GM19025 (cell line): Measurements from ENCODE around the gene FAM120A.
"Not testable (repeated sequence)": the region's sequence is repeated elsewhere in the genome, so short reads cannot be mapped to it uniquely, and the experiment has no call there.

Experiments used
- ATAC-seq: cut with Tn5 transposase; IDR thresholded peaks from one replicate; pipeline ENCODE4 v1.9.1; 2021; ENCODE audit warnings: mild to moderate bottlenecking, low read depth, moderate library complexity; ENCODE audit not compliant: unreplicated experiment

The FAM120A gene, protein sequence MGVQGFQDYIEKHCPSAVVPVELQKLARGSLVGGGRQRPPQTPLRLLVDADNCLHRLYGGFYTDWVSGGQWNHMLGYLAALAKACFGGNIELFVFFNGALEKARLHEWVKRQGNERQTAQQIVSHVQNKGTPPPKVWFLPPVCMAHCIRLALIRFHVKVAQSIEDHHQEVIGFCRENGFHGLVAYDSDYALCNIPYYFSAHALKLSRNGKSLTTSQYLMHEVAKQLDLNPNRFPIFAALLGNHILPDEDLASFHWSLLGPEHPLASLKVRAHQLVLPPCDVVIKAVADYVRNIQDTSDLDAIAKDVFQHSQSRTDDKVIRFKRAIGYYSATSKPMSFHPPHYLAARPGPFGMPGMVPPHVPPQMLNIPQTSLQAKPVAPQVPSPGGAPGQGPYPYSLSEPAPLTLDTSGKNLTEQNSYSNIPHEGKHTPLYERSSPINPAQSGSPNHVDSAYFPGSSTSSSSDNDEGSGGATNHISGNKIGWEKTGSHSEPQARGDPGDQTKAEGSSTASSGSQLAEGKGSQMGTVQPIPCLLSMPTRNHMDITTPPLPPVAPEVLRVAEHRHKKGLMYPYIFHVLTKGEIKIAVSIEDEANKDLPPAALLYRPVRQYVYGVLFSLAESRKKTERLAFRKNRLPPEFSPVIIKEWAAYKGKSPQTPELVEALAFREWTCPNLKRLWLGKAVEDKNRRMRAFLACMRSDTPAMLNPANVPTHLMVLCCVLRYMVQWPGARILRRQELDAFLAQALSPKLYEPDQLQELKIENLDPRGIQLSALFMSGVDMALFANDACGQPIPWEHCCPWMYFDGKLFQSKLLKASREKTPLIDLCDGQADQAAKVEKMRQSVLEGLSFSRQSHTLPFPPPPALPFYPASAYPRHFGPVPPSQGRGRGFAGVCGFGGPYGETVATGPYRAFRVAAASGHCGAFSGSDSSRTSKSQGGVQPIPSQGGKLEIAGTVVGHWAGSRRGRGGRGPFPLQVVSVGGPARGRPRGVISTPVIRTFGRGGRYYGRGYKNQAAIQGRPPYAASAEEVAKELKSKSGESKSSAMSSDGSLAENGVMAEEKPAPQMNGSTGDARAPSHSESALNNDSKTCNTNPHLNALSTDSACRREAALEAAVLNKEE

DNA sequence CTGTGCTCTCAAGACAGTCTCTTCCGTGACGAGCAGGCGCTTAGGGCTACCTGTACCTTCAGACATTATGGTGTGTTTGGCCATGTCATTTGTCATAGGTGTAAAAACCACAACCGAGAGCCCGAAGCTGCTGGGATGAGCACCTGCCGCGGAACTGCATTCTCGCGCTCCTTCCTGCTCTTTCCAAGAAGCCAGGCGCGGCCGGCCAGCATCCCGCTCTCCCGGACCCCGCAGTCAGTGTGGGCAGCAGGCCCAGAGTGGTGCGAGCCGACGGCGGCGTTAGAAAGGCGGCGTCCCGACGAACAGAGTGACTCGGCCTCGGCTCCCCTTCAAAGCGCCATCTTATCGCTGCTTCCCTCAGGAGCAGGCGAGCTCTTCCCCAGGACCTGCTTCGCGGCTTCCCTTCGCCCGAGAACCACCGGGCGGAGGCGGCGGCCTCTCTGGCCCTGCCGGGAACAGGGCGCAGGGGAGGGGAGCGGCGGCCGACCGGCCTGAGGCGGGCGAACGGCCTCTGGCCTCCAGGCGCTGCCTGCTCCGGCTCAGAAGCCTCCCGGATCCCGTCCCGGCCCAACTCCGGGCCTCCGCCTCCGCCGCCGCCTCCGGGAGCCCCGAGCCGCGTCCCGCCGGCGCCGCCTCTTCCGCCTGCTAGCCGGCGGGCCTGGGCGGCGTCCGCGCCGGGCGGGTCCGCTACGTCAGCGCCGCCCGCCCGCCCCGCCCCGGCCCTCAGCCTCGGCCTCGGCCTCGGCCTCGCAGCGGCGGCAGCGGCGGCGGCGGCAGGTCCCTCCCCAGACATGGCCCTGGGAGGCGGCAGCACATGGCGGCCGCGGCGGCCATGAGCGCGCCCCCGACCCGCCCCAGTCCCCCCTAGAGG lies at the start of gene FAM120A:
Gene FAM120A (plus strand): TSS at position 741 of the 871 bp plus-strand sequence. CDS start 231 bp downstream, outside the sequence.
- ATAC-seq = peak; percentile 57

GRCh38 chr9:93406371-93406770 lies 45.1 kb upstream of the FAM120A start:
- ATAC-seq = no peak

- no peak for ATAC-seq
These were observed 38.0 kb upstream of the FAM120A start for GRCh38 chr9:93413530-93413929.

DNA sequence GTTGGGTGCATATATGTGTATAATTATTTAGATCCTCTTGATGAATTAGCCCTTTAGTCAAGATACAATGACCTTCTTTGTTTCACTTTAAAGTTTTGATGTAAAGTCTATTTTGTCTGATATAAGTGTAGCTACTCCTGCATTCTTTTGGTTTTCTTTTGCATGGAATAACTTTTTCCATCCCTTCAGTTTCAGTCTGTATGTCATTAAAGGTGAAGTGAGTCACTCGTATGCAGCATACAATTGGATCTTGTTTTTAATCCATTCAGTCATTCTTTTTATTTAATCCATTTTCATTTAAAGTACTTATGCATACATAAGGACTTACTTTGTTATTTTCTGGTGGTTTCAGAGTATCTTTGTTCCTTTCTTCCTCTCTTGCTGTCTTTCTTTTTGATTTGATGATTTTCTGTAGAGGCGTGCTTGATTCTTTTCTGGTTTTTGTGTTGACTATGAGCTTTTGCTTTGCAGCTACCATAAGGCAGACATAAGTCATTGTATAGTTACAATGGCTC lies 36.3 kb upstream of the FAM120A start:
- no peak for ATAC-seq

DNA sequence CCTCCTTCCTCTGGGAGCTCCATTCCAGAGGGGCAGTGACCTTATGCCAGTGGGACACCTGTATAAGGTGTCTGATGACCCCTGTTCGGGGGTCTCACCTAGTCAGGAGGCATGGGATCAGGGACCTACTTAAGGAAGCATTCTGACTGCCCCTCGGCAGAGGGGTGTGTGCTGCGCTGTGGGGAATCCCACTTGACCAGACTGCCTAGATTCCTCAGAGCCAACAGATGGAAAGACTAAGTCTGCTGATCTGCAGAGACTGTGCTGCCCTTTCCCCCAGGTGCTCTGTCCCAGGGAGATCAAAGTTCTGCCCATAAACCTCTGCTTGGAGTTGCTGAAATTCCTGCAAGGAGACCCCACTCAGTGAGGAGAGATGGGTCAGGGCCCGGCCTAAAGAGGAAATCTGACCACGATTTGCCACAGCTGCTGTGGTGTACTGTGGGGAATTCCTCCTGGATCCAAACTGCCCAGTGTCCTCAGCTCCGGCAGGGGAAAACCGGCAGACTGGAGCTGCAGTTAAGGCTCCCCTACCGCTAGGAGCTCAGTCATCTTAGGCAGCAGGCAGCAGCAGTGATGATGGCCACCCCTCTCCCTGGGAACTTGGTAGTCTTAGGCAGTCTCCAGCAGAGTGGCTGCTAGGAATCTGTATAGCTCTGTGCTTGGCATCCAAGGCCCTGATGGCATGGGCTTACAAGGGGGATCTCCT lies 34.8 kb upstream of the FAM120A start:
- ATAC-seq = no peak

DNA sequence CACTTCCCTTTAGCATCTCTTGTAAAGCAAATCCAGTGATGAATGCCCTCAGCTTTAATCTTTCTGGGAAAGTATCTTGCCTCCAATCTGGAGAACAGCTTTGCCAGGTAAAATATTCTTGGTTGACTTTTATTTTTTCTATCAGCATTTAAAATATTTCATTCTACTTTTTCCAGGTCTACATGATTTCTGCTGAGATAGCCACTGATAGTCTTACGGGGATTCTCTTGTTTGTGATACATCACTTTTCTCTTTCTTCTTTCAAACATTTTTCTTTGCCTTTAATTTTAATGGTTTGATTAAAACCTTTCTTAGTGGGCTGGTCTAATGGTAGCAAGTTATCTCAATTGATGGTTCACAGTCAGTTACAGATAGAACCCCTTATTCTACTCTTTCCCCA lies 33.9 kb upstream of the FAM120A start:
- no peak for ATAC-seq

GRCh38 chr9:93419023-93419422 lies 32.5 kb upstream of the FAM120A start:
- no peak for ATAC-seq

DNA sequence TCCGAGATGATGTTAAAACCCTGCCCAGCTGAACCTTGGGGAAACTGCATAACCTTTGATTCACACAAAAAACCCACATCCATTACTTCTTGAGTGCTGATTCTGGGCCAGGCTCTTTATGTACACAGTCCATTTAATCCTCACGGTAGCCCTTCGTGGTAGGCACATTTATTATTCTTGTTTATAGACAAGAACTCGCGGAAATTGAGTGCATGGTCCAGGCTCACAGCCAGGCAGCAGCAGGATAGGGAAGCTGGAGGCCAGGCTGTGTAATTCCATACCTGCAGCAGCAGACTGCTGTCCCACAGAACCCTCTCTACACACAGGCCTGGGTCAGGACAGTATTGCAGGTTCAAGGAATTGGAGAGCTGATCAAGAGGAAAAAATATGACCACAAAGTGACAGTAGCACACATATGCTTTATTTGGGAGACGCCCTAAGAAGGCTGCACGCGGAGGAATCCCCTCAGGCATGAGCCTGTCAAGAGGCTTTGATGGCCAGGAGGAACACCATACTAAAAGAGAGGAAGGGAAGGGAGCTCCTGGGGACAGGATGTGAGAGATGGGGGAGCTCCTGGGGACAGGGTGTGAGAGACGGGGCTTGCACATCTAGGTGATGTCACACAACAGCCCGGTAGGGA lies 28.4 kb upstream of the FAM120A start:
- no peak for ATAC-seq

DNA sequence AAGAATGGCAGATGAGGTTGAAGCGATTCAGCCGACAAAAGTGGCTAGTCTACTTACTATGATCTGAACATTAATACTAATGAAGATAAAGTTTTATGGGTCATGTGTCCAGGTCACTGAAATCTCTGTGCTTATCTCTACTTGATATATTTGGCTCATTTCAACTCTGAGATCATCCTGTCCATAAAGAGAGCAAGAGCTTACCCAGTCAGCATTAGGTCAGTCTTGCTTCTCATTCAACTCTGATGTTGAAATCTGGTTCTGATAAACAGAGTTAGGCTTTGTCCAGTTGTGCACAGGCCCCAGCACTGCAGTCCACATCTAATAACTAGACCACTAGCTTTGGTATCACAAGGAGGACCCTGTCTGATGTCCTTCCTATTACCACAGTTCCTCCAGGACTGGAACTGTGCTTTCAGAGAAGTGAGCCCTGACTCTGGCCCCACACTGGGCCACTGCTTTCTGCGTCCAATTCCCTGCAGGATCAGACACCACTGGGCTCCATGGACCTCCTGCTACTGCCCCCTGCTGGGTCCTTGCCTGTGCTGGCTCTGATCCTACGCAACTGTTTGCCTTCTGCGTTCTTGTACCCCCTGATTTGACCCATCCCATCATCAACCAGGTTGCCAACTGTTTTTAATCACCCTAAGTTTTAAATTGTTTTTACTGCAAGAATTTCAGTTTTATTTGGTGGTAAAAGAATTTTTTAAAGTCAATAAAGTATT lies 23.7 kb upstream of the FAM120A start:
- ATAC-seq = no peak

DNA sequence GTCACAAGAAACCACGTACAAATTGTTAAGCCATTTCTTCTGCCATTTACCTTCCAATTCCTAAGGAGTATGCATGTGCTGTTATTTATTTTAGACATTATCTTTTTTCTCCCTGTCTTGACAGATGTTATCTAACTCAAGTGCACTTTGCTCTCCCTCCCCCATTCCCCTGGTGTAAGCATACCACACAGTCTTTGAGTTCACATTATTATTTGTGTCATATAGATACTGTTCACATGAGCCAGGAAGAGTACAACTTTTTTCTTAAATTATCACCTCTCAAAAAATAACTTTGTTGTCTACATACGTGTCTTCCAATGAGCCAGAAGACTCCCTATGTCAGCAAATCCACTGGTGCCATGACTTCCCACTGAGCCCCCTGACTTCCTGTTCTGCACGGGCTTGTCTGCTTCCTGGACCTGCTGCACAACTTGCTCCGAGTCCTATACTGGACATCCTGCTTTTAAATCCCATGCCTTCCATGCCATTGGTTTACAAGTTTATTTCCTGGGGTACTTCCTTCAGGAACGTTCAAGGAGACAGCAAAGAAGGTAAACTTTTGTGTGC lies 19.9 kb upstream of the FAM120A start:
- ATAC-seq = no peak

DNA sequence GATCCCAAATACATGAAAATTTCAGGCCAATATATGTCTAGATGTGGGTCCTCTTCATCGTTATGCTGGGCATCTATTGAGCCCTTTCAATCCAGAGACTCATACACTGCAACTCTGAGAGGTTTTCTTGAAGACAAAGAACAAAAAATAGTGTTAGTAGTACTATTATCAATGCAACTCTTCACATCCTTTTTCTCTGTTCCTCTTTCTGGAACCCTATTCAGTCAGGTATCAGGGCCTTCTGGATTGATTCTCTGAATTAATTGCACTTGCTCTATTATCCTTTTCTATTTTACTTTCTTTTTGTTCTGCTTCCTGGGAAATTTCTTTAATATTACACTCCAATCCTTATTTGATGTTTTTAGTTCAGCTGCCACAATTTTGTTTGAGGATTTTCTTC lies 18.5 kb upstream of the FAM120A start:
- no peak for ATAC-seq

GRCh38 chr9:93434056-93434455 lies 17.4 kb upstream of the FAM120A start:
- no peak for ATAC-seq

DNA sequence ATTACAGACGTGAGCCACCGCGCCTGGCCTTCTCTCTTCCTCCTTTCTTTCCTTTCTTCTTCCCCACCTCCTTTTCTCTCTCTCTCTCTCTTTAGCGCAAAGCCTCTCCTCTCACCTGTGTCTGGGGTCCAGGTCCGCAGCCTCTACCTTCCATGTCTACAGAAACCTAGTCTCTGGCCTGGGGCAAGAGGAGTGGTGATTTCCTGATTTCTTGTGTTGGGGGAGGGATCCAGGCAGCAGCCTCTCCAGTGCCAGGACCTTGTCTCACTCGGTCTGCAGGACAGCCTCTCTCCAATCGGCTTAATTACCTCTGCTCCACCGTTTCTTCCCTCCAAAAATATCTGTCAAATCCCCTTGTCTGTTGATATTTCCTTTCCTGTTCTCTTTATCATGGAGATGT lies 16.1 kb upstream of the FAM120A start:
- no peak for ATAC-seq

- ATAC-seq = no peak
These were observed 15.3 kb upstream of the FAM120A start for GRCh38 chr9:93436218-93436617.

GRCh38 chr9:93436655-93437407 lies 14.7 kb upstream of the FAM120A start:
- no peak for ATAC-seq

DNA sequence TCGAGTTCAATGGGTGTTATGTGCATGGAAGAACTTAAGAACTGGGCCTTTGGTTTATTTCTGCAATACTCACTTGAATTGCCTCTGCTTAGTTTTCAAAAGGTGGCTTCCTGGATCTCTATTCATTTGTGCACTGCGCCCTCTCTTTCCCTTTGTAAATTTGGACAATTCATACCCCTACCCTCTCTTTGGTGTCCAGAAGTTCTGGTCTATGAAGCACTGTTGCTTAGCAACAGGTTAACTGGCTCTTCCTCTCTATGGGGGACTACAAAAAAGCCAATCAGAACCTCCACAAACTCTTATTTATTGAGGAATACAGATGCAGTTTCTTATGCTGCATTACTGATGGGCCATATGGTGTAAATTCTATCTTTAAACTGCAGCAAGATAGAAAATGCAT lies 13.5 kb upstream of the FAM120A start:
- ATAC-seq = no peak

- ATAC-seq = not testable (repeated sequence)
These were observed 12.2 kb upstream of the FAM120A start for GRCh38 chr9:93439301-93439700.
